Cerebellar nuclear complex (tissue), 1 donor: Measurements from ENCODE around the gene NBPF6.
"Not testable (repeated sequence)": the region's sequence is repeated elsewhere in the genome, so short reads cannot be mapped to it uniquely, and the experiment has no call there.

Experiments
- DNase-seq, 2 experiments: peaks; one replicate each; lab custom pipeline; 2025; lab: John Stamatoyannopoulos, UW

NBPF6 gene

GRCh38 chr1:108450043-108450442 lies at the start of gene NBPF6:
NBPF6 (plus strand) TSS chr1:108450343; CDS start chr1:108450602, 259 bp downstream.
- not testable (repeated sequence) for DNase-seq

GRCh38 chr1:108411098-108411833 lies 38.9 kb upstream of the NBPF6 start:
- not testable (repeated sequence) for DNase-seq

- not testable (repeated sequence) for DNase-seq
These were observed 30.0 kb upstream of the NBPF6 start for GRCh38 chr1:108420129-108420528.

- not testable (repeated sequence) for DNase-seq
These were observed 28.9 kb upstream of the NBPF6 start for GRCh38 chr1:108421061-108421916.

GRCh38 chr1:108426877-108427276 lies 23.3 kb upstream of the NBPF6 start:
- DNase-seq = not testable (repeated sequence)

GRCh38 chr1:108432002-108432401 lies 18.1 kb upstream of the NBPF6 start:
- not testable (repeated sequence) for DNase-seq

GRCh38 chr1:108433404-108433803 lies 16.7 kb upstream of the NBPF6 start:
- DNase-seq = not testable (repeated sequence)

- DNase-seq = not testable (repeated sequence)
These were observed 11.6 kb upstream of the NBPF6 start for GRCh38 chr1:108438536-108438935.

- DNase-seq = not testable (repeated sequence)
These were observed 4.4 kb downstream of the NBPF6 start for GRCh38 chr1:108454521-108454920.

GRCh38 chr1:108458661-108459060 lies 8.5 kb downstream of the NBPF6 start:
- not testable (repeated sequence) for DNase-seq

- DNase-seq = not testable (repeated sequence)
These were observed 11.6 kb downstream of the NBPF6 start for GRCh38 chr1:108461758-108462157.

GRCh38 chr1:108463962-108464361 lies 13.8 kb downstream of the NBPF6 start:
- DNase-seq = not testable (repeated sequence)

- not testable (repeated sequence) for DNase-seq
These were observed 16.0 kb downstream of the NBPF6 start for GRCh38 chr1:108466166-108466565.

- not testable (repeated sequence) for DNase-seq
These were observed 17.0 kb downstream of the NBPF6 start for GRCh38 chr1:108467155-108467554.

- not testable (repeated sequence) for DNase-seq
These were observed 20.6 kb downstream of the NBPF6 start for GRCh38 chr1:108470750-108471149.

- DNase-seq = not testable (repeated sequence)
These were observed 24.4 kb downstream of the NBPF6 start for GRCh38 chr1:108474516-108474915.

- no peak for DNase-seq
These were observed 28.4 kb downstream of the NBPF6 start for GRCh38 chr1:108478429-108479015.

- no peak for DNase-seq
These were observed 32.6 kb downstream of the NBPF6 start for GRCh38 chr1:108482708-108483107.

GRCh38 chr1:108485990-108486389 lies 35.8 kb downstream of the NBPF6 start:
- DNase-seq = not testable (repeated sequence)

GRCh38 chr1:108486707-108487106 lies 36.6 kb downstream of the NBPF6 start:
- not testable (repeated sequence) for DNase-seq

GRCh38 chr1:108495008-108495407 lies 44.9 kb downstream of the NBPF6 start:
- DNase-seq = not testable (repeated sequence)

- DNase-seq = not testable (repeated sequence)
These were observed 46.7 kb downstream of the NBPF6 start for GRCh38 chr1:108496856-108497255.
